Stromal cell of bone marrow (primary cell): ENCODE measurements around the gene TBX4.
"Not testable (repeated sequence)": the region's sequence is repeated elsewhere in the genome, so short reads cannot be mapped to it uniquely, and the experiment has no call there.

Experiments
- DNase-seq: peaks from one replicate; pipeline ENCODE4 v3.0.0-alpha.2; 2012; ENCODE audit warnings: low read depth

TBX4 gene

DNA sequence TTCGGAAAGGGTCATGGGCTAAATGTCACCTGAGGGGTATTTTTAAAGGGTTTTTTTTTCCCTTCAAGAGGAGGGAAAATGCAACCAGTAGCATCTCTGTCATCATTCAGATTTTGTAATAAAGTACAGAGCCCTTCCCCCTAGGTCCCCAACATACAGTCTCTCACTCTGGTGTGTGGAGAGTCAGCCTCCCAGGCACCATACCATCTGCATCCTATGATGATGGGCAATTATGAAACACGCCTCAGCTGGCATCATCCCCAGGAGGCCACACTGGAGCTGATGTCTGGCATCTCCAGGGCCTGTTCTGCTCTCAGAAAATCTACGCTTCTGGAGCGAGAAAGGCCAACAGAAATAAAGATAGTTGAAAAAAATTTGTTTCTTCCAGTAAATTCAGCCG is 32.0 kb downstream of the TBX4 start:
- no peak for DNase-seq

DNA sequence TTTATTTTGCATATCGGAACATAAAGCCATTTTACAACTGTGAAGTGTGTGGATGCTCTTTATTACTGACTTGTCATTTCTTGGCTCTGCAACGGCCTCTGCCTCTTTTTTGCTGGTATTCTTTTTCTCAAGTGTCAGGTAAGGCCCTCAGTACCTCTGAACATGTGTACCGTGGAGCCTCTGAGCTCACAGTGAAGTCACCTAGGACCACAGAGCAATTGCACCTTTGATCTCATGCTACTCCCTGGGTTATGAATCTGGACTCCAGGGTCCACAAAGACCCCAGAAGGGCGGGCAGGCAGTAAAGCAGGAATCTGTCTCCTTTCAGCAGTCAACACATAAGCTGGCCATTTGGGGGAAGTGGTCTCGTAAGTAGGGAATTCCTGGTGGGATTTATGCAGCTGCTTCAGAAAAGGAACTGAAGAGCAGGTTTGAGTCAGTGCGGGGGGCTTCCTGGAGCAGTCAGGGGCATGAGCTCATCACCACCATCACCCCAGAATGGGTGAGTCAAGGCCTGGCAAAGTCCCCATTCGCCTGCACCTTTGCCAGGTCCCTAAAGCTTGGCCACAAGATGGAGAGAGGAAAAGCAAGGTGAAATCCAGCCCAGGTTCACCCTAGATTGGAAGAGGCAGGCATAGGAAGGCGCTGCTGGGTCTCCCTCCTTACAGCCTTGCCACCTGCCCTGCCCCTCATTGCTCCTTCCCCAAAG is 33.0 kb downstream of the TBX4 start:
- no peak for DNase-seq

DNA sequence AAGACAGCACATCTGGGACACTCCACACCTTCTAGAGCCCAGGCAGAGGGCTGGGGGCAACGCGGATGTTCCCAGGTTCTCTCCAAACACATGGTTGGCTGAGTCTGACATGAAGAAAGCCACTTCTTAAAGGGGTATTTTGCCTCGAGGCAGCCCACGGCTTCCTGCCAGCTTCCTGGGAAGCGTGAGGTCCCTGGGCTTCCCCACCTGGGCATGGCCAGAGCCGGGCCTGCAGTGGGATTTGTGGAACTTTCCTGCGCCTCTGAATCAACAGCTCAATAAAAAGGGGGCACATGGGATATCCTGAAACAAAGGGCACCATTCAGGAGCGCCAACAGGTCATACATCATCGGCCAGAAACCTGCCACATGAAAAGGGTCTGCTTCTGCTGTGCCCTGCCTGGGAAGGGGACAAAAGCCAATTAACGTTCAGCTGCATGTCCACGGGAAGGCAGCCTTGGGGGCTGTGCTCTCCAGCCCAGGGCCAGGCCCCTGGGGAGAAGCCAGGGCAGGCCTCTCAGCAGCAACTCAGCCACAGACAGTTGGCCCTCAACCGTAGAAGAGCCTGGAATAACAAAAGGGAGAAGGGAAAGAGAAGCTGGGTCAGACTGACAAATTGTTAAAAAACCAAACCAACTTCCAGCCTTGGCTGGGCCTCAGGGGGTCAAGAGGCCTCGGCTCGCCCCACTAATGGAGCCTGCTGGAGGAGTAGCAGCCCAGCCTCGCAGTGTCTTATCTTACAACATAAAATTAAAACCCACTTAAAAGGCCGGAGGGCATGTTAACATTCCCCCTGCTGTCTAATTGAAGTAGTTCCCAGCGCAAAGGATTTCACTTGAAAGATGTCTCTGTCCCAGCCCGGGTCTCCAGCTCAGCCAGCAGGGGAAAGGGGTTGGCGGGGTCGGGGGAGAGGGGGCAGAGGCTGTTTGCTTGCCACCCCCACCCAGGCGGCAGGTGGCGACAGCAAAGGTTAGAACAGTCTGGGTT is 34.2 kb downstream of the TBX4 start:
- DNase-seq = no peak

DNA sequence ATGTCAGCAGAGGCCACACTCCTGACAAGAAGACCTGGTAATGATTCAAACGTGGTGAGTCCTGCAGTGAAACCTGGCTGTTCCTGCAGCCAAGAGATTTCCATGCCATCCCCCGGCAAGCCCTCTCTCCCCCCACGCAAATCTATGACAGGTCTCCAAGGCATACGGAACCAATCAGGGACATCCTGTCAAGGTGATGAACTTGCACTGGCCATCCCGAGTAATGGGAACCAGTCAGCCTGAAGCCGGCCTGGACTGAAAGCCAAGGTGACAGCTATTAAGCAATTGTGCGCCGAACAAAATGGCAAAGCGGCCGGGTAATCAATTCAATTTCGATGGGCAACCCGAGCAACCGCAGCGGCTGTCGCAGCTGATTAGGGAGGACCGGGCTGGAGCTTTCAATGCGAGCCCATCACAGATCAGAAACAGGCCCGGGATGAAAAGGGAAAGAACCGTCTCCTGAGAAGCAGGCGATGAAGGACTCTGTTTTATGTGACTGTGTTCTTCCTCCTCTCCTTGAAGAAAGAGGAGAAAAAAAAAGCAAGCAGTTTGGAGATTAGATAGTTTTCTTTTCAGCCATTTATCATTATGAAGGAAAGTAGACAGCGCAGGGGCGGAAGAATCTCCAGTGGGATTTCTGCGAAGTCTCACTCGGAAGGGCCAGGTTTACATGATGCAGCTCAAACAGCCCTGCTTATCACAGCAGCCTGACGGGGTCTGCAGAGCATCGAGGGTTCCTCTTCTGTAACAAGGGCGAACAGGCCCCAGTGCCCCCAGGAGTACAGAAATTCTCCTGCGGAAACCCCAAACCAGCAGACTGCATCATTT is 35.2 kb downstream of the TBX4 start:
- no peak for DNase-seq

DNA sequence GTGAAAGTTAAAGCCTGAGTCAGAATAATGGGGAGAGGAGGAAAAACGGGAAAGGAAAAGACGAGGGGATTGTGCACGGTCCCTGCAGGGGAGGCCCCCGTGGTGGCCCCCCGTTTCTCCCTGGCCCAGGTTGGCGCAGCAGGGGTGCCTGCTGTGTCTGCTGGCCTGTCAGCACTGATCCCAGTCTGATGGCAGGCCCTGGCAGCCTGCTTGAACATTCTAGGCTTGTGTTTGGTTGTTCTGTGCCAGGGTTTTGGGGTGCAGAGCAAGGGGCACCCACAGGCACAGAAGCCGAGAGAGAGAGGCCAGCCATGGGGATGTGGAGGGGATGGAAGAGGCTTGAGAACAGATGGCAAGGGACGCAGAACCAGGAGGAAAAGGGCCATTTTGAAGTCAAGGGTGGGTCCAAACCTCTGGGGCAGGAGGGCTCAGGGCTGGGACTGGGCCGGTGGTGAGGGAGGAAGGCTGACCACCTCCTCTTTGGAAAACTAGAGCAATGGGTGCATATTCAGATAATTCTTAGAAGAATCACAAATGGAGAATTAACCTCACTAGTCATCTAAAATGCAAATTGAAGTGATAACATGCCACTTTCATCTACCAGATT is 35.9 kb downstream of the TBX4 start:
- DNase-seq = no peak

DNA sequence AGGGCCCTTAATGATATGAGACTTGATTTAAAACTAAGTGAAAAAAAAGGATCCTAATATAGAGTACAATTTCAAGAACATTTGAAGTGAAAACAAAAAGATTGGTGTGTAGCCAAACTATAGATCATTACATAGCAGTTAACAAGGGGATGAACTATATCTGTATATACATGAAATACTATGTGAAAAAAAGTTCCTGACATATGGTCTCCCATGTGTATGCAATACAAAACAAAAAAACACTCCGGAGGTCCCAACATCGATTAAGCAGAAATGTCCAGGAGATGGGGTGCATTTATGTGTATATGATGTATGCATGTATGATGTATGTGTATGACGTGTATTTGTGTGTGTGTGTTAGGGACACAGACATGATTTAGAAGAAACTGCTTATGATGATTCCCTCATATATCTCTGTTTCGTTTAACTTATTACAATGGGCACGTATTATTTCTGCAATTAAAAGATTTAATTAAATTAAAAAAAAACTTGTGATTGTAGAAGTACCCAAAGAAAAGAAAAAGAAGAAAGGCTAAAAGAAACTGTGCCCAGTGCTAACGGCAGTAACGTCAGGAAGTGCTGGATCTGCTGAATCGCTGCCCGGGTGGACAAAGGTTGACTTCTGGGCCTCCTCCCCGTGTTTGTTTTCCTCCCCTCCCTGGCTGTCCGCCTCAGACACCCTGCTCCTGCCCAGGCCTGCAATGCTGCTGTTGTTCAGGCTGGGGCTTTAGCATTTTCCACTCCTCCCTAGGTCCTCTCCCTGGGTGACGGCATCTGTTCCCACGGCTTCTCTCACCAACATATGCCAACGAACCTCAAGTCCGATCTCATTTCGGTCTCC is 36.9 kb downstream of the TBX4 start:
- no peak for DNase-seq

DNA sequence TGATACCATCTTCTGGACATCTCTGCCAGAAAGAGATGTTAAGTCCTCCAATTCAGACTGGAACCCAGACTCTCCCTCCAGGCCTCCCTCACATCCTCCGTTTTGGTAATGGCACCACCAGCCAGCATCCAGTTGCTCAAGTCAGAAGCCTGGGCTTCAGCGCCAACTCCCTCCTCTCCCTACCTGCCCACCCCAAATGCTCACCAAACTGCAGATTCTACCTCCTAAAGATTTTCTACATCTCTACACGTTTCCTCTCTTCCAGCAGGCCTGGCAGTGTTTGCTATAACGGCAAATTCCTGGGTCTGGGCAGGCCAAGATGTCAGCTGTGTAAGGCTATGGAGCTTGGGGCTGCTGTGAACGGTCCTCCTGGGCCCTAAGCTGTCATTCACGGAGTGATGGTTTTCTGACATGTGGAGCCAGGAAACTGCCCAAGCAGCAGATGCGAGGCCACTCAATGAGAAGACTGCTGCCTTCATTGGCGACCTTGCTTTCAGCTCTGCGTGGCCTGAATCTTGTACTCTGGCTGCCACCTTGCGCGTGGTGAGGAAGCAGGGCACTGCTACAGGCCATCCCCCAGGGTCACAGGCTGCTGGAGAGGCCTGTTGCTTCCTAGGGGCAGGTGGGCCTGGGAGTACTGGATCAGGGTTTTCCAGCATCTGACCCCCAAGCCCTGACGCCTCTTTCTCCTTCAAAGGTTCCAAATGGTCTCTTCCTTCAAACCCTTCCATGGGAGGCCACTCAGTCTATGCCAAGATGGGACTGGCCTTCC is 37.7 kb downstream of the TBX4 start:
- DNase-seq = no peak

DNA sequence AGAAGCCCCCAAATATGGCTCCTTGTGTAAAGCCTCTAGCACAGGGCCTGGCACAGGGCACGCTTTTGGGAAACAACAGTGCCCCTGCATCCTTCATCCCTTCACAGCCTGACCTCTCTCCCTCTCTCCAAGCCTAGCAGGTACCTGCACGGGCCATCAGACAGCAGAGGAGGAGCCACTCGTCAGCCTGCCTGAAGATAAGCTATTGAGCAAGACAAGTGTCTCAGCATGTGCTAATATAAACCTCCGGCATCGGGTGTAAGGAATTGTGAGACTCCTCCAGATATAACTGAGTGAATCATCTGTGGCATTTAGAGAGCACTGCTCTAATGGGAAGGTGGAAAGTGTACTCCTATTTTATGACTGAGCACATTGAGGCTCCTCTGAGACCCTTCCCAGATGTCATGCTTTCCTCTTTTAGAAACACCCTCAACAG is 38.3 kb downstream of the TBX4 start:
- DNase-seq = peak; percentile 50

DNA sequence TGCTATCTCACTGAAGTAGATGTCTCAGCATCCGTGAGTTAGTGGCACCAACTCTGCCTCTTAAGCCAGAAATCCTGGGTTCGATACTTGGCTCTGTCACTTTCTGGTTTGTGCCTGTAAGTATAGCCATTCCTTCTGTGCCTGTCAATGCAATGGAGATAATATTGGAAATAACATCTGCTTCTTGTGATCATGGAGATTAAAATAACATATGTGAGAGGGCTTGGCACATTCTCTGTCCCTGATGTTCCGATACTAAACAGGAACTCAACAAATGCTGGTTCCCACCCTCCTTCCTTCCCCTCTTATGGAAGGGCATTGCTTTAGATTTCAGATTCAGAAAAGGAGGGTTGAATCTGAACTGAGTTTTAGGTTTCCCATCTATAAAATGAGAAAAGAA is 39.8 kb downstream of the TBX4 start:
- DNase-seq = no peak

DNA sequence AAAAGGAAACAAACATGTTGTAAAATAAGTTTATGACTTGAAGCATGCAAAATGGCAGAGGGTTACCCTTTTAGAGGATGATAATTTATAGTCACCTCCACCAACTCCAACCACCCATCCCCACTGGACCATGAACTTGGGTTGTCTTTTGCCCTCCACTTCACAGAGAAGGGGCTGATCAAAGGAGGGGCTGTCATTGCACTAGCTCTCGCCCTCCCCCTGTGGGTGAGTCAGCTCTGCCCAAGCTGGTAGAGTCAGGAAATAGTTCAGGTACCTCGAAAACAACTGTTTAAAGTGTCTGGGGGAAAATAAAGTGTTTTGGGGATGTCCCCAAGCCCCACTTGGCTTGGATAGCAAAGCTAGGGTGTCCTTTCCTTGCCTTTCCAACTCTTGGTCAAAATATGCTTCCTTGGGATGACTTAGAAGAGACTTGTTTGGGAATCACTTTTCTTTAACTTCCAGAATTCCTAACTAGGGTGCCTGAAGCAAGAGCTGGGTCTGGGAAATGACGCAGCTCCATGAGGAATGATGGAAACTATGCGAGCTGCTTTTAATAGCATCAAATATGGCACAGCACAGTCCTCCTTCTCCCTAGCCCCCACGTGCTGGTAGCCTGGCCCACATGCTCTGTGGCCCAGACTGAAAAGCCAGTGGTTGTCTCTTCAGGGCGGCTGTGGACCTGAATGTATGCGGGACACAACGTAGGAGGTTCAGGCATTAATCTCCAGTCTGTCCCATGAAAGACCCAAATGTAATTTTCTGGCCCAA is 40.7 kb downstream of the TBX4 start:
- DNase-seq = no peak

DNA sequence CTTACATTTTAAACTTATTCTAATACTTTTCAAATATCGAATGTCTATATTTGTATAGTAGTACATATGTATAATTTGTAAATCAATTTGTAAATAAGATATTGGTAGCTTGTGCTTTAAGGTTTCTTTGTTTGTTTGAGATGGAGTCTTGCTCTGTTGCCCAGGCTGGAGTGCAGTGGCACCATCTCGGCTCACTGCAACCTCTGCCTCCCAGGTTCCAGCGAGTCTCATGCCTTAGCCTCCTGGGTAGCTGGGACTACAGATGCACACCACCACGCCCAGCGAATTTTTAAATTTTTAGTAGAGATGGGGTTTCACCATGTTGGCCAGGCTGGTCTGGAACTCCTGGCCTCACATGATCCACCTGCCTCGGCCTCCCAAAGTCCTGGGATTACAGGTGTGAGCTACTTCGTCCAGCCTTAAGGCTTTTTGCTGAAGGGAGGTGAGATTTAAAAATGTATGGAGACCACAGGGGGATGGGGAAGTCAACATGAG is 41.7 kb downstream of the TBX4 start:
- DNase-seq = not testable (repeated sequence)

DNA sequence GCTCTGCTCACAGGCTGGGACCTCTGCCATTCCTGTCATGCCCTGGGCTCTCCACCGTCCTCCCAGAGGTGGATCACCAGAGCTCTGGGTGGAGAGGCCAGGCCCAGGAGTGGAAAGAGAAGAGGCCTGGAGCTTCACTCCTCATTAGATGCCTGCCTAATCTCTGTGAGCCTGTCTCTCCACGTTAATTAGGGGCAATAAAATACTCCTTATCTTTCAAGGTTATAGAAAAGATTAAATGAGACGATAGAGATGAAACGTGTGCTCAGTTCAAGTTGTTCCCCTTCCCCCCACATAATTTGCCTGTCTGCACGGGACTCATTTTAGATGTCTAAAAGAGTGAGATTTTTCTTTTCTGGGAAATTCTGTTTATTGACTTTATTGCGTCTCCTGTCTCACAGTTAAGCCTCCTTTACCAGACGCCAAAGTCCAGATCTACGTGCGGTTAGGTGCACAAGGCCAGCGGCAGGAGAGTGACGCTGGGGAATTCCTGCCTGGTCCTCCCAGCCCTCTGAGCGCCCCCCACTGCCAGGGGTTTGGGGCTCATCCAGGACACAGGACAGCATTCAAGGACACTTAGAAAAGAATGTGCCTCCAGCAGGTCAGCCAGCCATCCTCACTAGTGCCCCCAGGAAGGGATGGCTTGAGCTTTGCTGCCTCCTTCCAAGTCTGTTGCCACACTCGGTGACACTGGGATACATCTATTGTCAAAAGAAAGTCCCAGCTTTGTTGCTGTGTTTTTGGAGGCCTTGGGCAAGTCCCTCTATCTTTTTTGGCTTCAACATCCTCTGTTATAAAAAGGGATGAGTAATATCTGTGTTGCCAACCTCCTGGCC is 42.3 kb downstream of the TBX4 start:
- no peak for DNase-seq

DNA sequence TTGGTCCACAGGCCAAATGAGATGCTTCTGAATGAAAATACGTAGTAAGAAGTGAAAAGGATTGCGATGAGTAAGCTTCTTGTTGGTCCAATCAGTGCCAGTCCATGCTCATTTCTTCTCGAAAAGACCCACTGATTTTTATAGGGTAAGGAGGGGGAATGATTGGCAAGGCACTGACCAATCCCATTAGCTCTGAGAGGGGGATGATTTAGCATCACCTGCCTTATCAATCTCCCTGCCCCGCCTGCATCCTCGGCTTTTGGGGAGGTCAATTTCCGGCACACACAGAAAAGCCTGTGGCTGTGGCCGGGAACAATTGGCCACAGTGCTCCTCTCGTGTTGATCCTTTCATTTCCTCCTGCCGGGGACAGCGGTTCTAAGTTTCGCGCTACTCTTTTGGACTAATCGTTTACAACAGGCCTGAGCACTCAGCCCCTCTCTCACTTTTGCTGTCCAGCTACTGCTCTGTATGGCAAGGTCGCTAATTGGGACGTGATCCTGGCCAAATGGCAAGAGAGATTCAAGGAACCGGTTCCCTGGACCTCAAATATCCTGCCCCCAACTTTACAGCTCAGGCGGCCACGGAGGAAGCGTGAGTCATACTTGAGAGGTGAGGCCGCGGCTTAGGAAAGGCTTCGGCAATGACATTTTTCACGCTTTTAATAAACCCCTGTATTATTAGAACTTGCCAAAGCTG is 43.1 kb downstream of the TBX4 start:
- peak; percentile 76 for DNase-seq

DNA sequence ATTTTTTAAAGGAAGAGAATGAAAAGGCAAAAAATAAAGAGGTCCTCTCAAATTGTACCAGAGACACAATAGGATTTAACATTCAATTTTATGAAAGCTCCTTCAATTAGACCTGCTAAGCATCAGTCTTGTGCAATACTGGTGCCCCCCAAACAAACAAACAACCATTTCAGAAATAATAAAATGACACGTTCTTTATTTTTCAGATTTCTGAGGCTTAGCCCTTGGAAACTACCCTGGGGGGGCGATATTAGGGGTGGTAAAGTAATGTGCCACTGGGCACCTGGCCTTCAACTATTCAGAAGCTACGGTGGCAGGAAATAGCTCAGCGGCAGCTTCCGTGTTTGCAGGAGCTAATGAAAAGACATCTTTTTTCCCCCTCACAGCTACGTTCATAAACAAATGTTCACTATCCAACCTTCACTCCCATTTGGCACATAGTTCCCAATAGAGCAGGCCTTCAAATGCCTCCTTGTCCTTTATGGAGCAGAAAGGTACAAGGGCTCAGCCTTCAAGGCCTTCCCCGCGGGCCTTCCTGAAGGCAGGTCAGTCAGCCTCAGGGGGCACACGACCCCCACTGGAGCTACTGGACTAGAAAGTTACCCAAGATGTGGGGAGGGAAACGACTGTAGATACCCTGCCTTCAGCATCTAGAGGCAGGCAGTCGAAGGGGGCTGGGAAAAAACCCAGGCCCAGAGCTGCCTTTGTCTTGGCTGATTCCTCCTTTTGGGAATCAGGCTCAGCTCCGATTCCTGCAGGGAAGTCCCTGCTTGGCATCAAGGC is 44.1 kb downstream of the TBX4 start:
- no peak for DNase-seq

DNA sequence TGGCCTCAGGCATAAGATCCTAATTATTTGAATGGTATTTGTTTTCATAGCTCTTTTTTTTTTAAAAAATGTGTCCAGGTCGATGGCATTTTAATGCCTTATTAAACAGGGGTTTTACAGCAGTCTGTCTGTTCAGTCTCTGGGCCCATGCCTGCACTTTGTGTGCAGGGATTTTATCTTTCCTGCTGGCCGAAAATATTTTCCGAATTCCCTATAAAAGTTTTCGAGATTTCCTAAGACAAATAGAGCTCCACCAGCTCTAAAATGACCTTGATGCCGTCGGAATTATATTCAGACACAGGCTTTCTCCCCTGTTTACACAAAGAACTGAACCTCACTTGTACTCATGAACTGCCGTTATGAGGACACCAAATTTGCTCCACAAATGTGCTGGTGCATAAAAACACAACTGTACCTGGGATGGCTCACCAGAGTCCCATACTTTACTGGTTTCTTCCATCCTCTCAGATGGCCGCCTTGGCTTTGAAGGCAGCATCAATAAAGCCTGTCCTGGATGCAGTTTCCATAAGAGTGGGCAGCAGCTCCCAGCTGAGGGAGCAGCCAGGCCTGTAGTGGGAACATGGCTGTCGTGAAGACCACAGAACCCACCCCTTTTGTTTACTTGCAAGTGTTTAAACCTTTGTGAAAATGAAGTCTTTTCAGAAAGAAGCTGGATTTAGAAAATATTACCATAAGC is 44.9 kb downstream of the TBX4 start:
- DNase-seq = no peak
